ENCODE data around the gene TAGLN3.
A peak's percentile ranks its signal among the peaks of the same experiment; 100 is the strongest.
"Not testable (repeated sequence)": the region's sequence is repeated elsewhere in the genome, so short reads cannot be mapped to it uniquely, and the experiment has no call there.

Gene TAGLN3

DNA sequence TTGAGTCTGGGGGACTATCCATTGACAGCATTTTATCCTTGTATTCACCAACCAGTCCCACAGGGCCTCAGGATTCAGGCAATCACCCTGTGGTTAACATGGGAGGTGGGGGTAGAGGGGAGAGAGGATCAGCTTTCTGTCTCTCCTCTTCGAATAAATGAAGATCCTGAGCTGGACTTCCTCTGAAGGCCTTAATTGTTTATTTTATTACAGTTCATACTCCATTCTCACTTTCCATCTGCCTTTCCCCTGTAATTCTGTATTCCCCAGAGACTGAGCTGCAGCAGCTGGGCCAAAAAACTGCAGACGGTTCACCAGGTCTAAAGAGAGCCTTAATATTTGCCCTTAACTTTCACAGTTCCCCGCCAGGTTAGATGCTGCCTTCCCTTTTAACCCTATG lies 11.9 kb downstream of the TAGLN3 start:
- DNase-seq (ENCODE audit: low read depth): no peak

DNA sequence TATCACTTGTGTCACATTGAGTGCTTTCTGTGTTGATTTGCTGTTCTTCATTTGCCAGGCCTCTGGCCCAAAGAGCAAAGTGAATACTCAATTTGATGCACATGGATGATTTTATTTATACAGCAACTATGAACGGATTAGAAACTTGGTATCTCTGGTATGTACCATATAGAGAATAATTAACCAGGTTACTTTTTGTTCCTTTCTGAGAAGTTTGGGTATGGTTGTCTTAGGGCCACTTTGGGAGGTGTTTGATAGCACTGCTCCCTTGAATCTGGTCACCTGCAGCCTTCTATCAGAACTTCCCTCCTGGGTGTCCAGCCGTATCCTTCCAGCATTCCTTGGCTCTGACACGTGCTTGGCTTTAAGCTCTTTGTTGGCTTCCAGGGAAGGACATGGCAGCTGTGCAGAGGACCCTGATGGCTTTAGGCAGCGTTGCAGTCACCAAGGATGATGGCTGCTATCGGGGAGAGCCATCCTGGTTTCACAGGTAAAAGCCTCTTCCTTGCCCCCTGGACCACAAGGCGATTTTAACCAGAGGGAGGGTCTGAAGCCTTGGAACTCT lies 12.7 kb downstream of the TAGLN3 start:
- no peak for DNase-seq (ENCODE audit: low read depth)

DNA sequence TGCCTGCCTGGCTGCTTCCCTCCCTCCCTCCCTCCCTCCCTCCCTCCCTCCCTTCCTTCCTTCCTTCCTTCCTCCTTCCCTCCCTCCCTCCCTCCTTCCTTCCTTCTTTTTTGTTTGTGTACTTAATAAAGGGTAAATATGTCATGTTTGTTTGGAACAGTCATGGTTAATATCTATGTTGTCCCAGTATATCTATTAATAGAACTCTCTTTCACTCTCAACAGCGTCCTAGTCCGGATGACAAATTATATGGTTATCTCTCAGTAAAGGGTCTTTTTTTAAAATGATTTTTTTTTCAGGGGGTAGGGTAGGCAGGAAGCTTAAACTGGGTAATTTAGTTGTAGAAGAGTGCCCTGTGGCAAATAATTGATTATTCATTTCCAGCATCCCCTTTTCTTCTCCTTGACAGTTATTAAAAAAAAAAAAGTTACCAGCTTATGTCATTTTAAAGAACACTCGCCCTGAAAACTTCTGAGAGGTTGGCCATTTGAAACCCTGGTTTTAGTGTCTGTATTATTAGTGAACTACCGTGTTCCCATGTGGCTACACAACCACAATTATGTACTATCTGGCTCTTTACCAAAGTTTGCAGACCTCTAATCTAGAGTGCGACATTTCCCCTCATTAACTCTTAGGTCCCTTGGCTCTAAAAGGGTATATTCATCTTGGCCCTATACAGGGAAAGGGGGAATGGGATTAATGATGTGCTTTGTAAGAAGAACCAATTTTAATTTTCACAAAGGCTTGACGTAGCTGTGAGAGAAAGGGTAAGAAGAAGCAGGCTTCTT lies 13.7 kb downstream of the TAGLN3 start:
- DNase-seq (ENCODE audit: low read depth): peak; percentile 26

DNA sequence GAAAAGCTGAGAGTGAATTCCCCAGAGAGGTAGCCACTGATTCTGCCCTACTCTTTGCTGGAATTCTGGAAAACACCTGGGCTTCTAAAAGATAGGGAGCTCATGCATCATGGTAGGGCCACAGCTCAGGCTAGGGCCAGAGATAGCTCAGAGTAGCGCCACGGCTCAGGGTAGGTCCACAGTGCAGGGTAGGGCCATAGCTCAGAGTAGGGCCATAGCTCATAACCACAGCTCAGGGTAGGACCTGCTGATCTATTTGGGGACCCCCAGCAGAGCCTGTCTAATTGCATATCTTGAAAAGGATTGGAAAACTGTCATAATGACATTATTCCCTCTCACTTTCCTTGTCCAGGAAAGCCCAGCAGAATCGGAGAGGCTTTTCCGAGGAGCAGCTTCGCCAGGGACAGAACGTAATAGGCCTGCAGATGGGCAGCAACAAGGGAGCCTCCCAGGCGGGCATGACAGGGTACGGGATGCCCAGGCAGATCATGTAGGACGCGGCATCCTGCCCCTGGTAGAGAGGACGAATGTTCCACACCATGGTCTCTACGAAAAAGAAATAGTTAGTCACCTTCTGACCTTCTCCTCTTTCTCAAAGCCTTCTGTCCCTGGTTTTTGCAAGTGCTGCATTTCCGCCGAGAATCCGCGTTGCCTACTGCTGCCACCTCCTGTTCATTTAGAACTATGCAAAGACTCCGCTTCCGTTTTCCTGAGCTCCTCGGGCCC lies 14.5 kb downstream of the TAGLN3 start:
- peak; percentile 77 for DNase-seq (ENCODE audit: low read depth)

DNA sequence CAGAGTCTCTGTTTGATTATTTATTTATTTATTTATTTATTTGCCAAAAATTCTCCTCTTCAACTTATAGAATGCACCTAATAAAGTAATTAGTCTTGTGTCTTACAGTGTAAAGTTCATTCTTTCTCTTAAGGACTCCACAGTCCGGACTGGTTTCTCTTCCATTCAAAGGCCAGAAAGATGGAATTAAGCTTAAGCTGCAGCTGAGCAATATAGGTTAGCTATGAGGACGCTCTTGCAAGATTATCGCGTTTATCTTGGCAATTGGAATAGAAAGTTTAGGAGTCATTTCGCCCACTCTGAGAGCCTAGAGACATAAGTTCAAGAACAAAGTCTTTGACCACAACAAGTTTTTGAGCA lies 15.0 kb downstream of the TAGLN3 start:
- DNase-seq (ENCODE audit: low read depth): no peak

DNA sequence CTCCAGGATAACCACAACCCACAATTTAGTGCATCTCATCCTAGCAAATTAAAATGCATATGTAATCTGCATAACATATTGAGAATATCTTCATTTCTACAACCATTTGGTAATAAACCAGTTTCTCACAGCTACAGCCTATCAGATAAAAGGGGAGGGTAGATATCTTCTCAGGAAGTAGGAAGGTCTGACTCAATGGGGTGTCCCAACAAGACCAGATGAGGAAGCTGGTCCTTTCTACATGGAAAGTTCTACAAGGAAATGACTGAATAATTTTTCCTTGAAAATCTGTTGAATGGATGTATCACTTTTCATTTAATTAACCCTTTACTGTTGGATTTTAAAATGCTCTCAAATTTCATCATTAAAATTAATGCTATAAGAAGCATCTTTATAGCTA lies 18.4 kb downstream of the TAGLN3 start:
- no peak for DNase-seq (ENCODE audit: low read depth)

DNA sequence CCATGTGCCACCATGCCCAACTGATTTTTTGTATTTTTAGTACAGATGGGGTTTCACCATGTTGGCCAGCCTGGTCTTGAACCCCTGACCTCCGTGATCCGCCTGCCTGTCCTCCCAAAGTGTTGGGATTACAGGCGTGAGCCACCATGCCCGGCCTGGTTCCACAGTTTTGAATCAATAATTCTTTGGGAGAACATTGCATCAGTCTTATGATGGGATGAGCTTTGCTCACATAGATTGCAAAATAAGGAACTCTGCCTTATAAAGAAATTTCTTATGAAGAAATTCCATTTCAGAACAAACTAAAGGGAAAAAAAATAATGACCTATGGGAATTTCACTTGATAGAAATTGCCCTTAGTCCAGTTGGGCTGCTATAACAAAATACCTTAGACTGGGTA lies 20.0 kb downstream of the TAGLN3 start:
- no peak for DNase-seq (ENCODE audit: low read depth)

DNA sequence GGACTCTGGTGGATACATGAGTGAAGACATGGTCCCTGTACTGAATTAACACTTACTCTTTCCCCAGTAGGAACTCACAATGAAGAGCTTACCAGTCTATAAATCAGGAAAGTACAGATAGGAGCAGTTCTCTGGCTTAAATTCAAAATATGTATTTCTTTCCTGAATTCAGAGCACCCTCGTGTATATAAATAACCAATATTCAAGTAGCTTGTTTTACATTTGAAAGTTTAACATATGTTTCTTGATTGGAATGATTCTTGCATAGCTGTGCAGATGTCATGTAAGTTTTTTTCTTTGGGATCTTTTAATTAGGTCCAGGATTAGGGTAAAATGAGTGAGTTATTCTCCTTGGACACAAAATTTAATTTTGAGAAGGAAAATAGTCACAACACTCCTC lies 21.0 kb downstream of the TAGLN3 start:
- no peak for DNase-seq (ENCODE audit: low read depth)

DNA sequence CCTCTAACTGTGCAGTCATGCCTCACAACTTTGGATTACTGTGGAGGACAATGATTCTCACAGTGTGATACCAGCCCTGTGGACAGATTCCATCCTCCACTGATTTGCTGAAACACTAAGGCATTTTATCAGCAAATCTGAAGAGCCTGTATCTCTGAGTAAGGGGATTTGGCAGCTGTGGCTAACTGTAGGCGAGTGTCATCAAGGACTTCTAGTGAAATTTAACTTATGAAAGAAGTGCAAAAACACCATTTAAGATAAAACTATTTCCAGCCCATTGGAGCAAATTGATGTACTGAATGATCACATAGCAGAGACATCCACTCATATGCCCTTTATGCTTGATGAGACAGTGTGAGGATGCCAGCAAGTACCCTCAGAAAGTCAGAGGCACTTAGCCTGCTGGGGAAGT lies 22.0 kb downstream of the TAGLN3 start:
- no peak for DNase-seq (ENCODE audit: low read depth)

DNA sequence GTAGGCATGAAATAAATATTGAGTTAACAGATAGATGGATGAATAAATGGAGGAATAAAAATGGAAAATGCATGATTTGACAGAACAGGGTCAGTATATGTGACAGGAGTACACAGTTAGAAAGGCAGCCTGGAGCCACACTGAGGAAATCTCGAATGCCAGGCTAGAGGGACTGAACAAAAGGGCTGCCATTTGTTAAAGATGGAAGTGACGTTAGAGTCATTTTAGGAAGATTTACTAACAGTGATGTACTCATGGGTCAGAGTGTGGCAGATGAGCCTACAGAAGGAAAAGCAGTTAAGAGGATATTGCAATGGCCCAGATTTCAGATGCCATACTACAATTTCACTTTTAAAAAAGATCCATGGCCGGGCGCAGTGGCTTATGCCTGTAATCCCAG lies 28.4 kb downstream of the TAGLN3 start:
- no peak for DNase-seq (ENCODE audit: low read depth)

DNA sequence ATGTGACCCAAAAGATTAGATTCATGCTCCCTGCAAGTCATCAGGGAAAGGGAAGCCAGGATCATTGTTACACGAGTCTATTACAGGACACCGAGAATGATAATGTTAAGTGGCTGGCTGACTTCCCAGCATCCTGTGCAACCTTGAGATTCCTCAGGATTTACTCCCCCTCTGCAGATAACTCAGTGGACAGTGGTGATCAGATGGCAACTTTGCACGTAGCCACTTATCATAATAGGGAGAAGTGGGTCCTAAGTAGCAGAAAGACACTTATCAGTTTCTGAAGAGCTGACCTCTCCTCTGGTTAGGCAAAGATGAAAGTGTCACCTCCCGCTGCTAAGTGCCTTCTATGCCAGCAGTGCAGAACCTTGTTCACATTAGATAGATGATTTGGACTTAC lies 29.1 kb downstream of the TAGLN3 start:
- DNase-seq (ENCODE audit: low read depth): no peak

DNA sequence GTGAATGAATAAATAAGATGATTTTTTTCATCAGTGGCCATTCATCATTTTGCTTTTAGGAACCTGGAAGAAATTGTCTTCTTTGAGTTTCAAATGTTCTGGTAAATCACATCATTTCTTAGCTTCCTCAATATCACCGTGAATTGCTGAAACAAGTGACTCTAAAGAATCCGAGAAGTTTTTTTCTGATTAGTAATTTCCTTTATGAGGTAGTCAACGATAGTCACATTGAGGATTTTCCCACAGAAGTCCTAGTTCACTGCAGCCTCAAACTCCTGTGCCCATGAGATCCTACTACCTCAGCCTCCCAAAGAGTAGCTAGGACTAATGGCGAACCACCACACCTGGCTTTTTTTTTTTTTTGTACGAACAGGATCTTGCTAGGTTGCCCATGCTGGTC lies 32.2 kb downstream of the TAGLN3 start:
- peak; percentile 12 for DNase-seq (ENCODE audit: low read depth)

DNA sequence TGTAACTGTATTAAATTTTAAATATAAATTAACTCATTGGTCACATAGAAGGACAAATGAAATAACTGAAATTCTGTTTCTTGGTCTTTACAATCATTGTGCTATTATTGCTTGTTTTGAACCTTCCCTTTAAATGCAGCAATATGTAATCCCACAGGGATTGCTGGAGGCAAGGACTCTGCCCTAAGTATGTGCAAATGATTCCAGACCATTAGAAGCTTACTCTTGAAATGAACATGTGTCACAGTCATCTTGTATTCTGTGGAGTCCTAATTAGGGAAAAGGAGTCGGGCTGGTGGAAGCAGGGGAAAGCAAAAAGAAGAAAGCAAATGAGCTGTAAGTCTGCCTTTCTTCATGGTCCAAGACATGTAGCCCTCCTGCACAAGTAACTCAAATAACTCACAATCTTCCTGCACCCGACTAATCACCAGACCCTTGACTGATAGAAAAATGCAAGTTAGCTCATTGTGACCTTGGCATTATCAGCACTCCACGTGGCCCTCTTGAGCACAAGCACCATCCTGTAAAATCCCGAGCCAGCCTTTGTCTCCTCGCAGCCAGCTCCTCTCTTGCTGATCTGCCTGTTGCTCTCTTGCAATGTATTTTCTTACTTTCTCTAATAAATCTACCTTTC lies 33.5 kb downstream of the TAGLN3 start:
- no peak for DNase-seq (ENCODE audit: low read depth)

DNA sequence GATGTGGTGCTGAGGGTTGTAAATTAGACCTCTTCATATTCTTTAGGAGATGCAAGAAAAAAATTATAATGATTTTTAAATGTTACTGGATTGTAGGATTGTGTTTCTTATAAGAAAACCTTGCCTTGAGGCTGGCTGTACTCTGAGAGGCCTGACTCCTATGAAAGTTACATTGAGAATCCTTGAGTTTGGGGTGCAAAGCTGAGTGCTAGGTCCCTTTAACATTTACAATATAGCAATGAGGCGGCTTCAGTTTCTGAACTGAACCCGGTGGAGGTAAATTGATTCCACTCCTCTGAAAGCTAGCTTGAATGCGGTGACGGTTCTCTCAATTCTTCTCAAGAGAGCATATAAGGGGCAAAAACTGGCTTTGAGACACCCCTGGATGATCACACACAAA lies 35.7 kb downstream of the TAGLN3 start, which contains the start of gene TMPRSS7:
TSS of gene TMPRSS7 (plus strand) at position 301 of the 400 bp plus-strand sequence. CDS start 110 bp downstream, outside the sequence.
- DNase-seq (ENCODE audit: low read depth): no peak

DNA sequence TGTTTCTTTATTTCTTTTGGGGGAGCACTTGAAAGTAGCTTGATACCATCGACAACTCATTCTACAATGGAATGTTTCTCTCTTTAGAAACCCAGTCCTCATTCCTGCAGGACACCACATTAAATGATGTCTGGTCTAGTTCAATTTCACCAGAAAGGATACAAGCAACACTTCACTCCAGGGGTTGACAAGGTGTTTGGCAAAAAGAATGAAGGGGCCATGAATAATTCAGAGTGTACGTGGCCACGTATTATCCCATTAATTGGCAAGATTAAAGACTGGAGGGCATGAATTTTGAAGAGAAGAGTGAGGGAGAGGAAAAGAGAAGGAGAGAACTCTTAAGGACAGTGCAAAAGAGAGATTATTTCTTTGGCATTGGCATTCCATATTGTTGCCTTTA lies 36.5 kb downstream of the TAGLN3 start:
- DNase-seq (ENCODE audit: low read depth): no peak

DNA sequence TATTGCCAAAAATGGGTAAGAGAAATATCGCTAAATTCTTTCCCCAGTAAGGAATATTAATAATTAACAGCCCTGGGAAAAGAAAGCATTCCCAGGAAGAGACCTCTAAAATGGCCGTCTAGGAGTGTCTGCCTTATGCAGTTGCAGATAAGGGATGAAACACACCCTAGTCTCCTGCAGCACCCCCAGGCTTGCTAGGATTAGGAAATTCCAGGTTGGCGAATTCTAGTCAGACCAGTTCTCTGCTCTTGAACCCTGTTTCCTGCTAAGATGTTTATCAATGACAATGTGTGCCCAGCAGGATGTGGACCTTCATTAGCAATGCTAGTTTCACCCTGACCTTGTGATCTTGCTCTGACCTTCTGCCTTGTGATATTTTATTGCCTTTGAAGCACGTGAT lies 38.5 kb downstream of the TAGLN3 start:
- not testable (repeated sequence) for DNase-seq (ENCODE audit: low read depth)

DNA sequence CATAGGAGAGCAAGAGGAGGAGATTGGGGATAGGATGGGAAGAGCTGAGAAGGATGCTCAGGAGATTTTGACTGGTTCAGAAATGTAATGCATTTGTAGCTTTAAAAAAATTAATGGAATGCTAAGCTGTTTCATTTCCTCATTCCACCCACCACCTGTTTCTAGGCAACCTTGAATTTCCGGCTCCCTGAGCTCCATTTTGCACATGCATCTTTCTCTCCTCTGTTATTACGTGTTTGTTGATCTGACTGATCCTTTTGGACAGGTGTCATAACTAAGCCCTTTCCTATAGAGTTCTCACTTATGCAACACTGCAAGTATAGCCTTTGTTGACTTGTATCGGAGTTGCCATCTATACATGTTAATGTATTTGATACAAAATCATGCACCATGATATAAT lies 40.1 kb downstream of the TAGLN3 start:
- DNase-seq (ENCODE audit: low read depth): peak; percentile 40

DNA sequence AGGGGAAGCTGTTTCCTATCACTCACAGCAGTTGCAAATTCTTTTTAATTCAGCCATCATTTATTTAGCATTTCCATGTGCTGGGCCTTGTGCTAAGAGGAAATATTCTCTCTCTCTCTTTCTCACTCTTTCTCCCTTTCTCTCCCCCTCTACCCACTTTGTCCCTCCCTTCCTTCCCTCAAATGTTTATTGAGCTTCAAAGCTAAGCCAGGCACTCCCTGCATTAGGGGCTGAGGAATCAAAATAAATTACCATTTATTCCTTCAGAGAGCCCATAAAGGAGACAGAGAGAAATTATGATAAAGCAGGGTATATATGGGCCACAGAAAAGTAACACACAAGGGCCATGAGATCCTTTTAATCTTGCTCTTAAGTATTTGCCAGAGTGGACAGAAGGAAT lies 42.6 kb downstream of the TAGLN3 start:
- DNase-seq (ENCODE audit: low read depth): no peak

DNA sequence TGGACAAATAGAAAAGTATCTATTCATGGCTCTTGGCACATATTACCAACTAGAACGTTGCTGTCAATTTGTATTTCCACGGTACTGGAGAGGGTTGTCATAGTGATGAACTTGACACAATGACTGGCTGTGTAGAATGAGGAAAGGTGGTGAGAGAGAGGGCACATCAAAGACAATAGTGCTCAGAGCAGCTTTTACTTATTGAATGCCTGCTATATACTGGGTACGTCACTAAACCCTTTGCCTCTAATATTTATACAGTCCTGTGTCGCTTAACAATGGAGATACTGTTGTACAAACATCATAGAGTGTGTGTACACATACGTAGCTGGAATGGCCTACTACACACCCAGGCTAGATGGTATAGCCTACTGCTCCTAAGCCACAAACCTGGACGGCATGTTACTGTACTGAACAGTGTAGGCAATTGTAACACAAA lies 44.1 kb downstream of the TAGLN3 start:
- DNase-seq (ENCODE audit: low read depth): no peak

DNA sequence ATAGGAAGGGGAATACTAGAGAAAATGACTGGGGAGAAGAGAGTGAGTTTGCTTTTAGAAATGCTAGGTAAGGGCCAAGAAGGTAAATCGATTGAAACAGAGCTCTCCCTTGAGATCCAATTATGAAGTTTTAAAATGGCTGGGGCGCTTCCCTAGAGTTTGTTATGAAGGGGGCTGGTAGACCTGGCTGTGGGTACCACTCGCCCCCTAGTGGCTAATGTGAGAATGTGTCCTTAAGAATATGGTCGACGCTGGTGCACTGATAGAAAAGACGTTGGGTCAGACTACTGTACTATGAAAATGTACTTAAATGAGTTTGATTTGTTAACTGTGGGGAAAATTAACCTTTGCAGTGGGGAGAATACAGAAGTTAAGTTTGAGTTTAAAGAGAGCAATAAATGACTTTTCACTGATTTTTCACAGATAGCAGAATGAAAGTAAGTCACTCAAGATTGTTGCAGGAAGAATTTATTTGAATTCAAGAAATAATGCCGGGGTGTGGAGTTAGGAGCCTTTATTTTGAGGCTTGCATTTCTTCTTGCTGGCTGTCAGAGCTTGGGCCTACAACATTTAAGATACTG lies 45.0 kb downstream of the TAGLN3 start:
- DNase-seq (ENCODE audit: low read depth): peak; percentile 78

DNA sequence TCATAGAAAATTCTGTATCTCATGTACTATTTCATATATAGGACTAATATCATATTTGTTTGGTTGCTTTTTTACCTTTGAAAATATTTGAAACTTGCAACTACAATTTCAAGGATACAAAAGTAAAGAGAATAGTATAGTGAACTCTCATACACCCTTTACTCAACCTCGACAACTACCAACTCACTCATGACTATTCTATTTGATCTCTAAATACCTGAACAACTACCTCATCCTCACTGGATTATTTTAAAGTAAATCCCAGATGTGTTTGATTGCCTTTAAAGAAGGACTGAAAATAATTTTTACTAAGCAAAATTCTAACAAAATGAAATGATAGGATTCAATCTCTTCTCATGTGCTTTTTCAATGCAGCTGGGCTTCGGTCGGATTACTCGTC lies 47.9 kb downstream of the TAGLN3 start:
- peak; percentile 7 for DNase-seq (ENCODE audit: low read depth)

DNA sequence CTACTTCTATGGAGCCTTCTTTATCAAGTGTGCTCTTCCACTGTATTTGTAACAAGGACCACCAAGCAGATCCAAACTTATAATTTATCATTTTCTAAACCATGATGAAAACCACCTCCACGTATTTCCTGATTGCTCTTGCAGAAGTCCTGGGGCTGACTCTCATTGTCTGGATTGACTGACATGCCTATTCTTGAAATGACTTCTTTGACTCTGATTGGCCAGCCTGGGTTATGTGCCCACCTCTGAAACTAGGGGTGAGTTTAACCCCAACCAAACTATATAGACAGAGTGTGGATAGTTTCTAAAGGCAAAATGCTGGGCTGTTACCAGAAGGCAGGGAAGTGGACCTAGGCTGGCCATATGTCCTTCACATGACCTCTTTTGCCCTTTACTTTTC lies 48.5 kb downstream of the TAGLN3 start:
- no peak for DNase-seq (ENCODE audit: low read depth)
